ENCODE measurements around the gene NCCRP1.

GRCh38 chr19:39194832-39195542, 1.8 kb upstream of the NCCRP1 start:
- TF ChIP-seq CTCF (IDR thresholded peaks at IDR 0.05) = no peak
- TF ChIP-seq EP300 (IDR thresholded peaks at IDR 0.05) = no peak
- TF ChIP-seq POLR2A (IDR thresholded peaks at IDR 0.05) = no peak
